Mucosa of gallbladder (tissue), 1 donor: ENCODE data around the gene CSAD. TPM values are rescaled to one million over a fixed set of nuclear protein-coding genes. Genes with fewer than 3 reads are reported as not detected.
"Not testable (repeated sequence)": the region's sequence is repeated elsewhere in the genome, so short reads cannot be mapped to it uniquely, and the experiment has no call there.

Source experiments
- DNase-seq: peaks from one replicate; pipeline ENCODE4 v3.0.0-alpha.2; 2020; ENCODE audit warnings: low spot score
- total RNA-seq: library from RNA; stranded (reverse); gene quantifications from one replicate; pipeline ENCODE4 v1.2.1, GENCODE V29; 2021
- donor health status: DM: no; HTN: no; CAD: no.

Gene CSAD
- total RNA-seq, 1 donor from 2014 or later = 44.3 TPM

- DNase-seq = no peak
Measured at GRCh38 chr12:53147653-53148052, 33.1 kb downstream of the CSAD start.

- DNase-seq = no peak
Measured at GRCh38 chr12:53147181-53147580, 33.5 kb downstream of the CSAD start.

DNA sequence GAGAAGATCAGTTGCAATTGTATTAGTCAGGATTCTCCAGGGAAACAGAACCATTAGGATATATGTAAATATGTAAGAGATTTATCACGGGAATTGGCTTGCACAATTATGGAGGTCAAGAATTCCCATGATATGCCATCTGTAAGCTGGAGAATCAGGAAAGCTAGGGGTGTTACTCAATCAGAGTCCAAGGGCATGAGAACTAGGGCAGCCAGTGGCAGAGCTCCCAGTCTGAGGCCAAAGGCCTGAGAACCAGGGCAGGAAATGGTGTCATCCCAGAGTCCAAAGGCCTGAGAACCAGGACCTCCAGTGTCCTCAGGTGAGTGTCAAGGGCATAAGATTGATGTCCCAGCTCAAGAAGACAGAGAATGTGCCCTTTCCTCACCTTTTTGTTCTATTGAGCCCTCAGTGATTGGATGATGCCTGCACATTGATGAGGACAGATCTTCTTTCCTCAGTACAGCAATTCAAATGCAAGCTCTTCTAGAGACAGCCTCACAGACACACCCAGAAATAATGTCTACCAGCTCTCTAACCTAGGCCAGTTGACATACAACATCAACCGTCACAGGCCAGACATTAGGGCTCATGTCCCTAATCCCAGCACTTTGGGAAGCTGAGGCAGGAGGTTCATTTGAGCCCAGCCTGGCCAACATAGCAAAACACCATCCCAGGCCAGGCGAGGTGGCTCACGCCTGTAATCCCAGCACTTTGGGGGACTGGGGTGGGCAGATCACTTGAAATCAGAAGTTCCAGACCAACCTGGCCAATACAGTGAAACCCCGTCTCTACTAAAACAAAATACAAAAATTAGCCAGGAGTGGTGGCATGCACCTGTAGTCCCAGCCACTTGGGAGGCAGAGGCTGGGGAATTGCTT is 35.1 kb downstream of the CSAD start:
- DNase-seq = no peak

- no peak for DNase-seq
Measured at GRCh38 chr12:53143355-53143754, 37.4 kb downstream of the CSAD start.

DNA sequence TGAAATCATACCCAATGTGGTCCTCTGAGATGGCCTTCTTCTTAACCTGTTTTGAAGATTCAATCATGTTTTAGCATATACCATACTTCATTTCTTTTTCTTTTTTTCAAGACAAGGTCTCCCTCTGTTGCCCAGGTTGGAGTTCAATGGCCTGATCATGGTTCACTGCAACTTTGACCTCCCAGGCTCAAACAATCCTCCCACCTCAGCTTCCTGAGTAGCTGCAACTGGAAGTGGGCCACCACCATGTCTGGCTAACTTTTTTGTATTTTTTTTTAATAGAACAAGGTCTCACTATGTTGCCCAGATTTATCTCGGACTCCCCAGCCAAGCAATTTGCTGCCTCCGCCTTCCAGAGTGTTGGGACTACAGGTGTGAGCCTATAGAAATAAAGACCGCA is 47.0 kb downstream of the CSAD start:
- no peak for DNase-seq

GRCh38 chr12:53131844-53132243 is 48.9 kb downstream of the CSAD start:
- DNase-seq = no peak

GRCh38 chr12:53128780-53129569 is 51.8 kb downstream of the CSAD start:
- DNase-seq = no peak

DNA sequence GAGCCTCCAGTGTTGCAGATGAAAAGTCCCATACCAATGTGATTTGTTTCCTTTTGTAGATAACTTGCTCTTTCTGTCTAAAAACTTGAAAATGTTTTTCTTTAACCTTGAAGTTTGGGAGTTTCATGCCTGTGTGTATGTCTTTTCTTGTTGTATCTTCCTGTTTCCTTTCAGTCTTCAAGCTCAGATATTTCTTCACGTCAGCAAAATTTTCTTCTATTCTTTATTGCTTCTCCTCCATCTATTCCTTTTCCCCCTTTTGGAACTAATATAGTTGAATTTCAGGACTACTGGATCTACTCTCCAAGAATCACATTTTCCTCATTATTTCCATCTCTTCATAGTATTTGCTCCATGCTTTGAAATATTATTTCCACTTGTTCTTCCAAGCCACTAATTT is 53.6 kb downstream of the CSAD start:
- no peak for DNase-seq

GRCh38 chr12:53124352-53124723 is 56.4 kb downstream of the CSAD start:
- no peak for DNase-seq

GRCh38 chr12:53123578-53124351 is 57.0 kb downstream of the CSAD start:
- no peak for DNase-seq

DNA sequence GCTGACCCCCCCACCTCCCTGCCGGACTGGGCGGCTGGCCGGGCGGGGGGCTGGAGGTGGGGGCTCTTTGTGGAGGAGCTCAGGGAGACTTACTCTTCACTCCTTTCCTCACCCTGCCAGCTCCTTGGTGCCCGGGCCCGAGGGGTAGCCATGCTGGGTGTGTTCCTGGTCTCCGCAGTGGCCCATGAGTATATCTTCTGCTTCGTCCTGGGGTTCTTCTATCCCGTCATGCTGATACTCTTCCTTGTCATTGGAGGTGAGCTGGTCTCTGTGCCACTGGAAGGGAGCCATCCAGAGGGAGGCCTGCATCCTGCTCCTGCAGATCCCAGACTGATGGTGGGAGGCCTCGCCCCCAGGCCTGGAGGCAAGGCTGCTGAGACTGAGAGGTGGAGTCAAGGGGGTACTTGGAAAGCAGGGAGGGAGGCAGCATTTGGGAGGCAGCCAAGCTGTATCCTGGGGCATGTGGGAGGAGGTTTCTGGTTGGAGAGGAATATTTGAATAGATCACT is 57.7 kb downstream of the CSAD start:
- no peak for DNase-seq

- no peak for DNase-seq
Measured at GRCh38 chr12:53120685-53121525, 59.8 kb downstream of the CSAD start.

DNA sequence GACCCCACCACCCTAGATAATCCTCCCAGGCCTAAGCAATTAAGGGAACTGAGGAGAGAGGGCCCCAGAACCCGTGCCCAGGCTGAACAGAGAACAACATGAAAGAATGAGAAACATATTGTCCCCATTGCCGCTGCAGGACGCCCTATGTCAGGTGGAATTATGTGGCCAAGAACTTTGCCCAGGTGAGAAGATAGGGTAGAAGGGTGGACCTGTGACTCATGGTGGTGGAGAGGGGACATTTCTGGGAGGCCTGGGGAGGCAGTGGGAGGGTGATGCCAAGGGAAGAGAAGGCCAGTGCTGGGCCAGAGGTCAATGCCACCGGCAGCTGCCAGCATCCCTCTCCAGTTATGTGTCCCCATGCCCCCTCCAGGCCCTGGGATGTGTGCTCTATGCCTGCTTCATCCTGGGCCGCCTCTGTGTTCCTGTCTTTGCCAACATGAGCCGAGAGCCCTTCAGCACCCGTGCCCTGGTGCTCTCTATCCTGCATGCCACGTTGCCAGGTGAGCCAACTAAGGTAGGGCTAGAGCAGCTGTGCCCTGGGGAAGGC is 61.9 kb downstream of the CSAD start:
- no peak for DNase-seq

DNA sequence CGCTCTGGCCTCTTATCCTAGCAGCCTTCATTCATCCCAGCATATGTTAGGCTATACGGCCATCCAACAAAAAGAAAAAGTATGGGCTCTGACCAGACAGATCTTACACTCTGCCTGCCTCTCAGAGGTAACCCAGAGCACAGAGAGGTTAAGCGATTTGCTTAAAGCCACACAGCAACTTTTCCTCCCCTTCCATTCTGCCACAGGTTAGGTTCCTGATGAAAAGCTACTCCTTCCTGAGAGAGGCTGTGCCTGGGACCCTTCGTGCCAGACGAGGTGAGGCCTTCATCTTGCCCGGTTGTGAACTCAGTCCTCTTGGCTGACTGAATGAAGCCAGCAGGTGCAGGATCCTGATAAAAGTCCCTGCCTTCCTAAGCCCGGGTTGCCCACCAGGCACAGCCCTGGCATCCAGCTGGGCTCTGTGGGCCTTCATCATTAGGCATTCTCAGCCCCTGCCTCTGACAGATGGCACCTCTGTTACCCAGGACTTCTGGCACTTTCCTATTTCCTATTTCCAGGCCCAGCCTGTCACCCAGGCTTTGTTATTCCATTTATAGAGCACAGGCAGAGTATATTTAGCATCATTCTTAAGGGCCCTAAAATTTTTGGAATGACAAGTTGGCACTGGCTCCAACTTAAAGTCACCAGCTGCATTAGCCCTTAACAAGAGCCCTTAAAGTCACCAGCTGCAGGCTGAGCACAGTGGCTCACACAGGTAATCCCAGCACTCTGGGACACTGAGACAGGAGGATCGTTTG is 64.7 kb downstream of the CSAD start:
- no peak for DNase-seq

GRCh38 chr12:53115112-53115890 is 65.4 kb downstream of the CSAD start:
- DNase-seq = no peak

- DNase-seq = no peak
Measured at GRCh38 chr12:53113951-53114350, 66.8 kb downstream of the CSAD start.

- no peak for DNase-seq
Measured at GRCh38 chr12:53113136-53113705, 67.5 kb downstream of the CSAD start.

DNA sequence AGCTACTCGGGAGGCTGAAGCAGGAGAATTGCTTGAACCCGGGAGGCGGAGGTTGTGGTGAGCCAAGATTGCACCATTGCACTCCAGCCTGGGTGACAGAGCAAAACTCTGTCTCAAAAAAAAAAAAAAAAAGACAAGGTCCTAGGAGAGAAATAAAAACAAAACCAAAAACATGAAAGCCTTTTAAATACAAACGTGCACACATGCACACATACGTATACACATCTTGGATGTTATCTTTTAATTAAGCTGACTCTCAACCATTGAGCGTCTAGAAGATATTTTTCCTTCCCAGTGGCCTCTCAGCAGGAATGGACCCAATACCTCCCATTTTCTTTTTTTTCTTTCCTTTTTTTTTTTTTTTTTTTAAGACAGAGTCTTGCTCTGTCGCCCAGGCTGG is 68.3 kb downstream of the CSAD start:
- not testable (repeated sequence) for DNase-seq
